Loucy (cell line): Measurements from ENCODE around the gene BABAM2.

ENCODE experiments used
- EZH2phosphoT487 ChIP-seq: fragments of 200-600 bp; IDR thresholded peaks from 2 replicates; pipeline ENCODE4 v1.6.1; 2018; ENCODE audit warnings: antibody characterized with exemption, mild to moderate bottlenecking, moderate library complexity, borderline replicate concordance
- TF ChIP-seq, protein P1 (sequence below): fragments of 200-600 bp; sonication (generic); conservative IDR thresholded peaks from 2 replicates; pipeline ENCODE4 v1.5.1; 2014; ENCODE audit warnings: mild to moderate bottlenecking, antibody characterized with exemption, low read length

- TF ChIP-seq, protein P1, sequence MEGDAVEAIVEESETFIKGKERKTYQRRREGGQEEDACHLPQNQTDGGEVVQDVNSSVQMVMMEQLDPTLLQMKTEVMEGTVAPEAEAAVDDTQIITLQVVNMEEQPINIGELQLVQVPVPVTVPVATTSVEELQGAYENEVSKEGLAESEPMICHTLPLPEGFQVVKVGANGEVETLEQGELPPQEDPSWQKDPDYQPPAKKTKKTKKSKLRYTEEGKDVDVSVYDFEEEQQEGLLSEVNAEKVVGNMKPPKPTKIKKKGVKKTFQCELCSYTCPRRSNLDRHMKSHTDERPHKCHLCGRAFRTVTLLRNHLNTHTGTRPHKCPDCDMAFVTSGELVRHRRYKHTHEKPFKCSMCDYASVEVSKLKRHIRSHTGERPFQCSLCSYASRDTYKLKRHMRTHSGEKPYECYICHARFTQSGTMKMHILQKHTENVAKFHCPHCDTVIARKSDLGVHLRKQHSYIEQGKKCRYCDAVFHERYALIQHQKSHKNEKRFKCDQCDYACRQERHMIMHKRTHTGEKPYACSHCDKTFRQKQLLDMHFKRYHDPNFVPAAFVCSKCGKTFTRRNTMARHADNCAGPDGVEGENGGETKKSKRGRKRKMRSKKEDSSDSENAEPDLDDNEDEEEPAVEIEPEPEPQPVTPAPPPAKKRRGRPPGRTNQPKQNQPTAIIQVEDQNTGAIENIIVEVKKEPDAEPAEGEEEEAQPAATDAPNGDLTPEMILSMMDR, result no peak
- no peak for TF ChIP-seq EZH2phosphoT487
These were observed 442.2 kb downstream of the BABAM2 start for GRCh38 chr2:28332696-28333095.
